ENCODE measurements around the gene PTPRN2.

- no peak for TF ChIP-seq CTCF (IDR thresholded peaks at IDR 0.05)
- TF ChIP-seq POLR2A (IDR thresholded peaks at IDR 0.05), result no peak
These were observed 172.3 kb downstream of the PTPRN2 start for GRCh38 chr7:158415316-158415715.
